ENCODE measurements around the gene ANKS1A. TPM values are rescaled to one million over a fixed set of nuclear protein-coding genes. Genes with fewer than 3 reads are reported as not detected.
"Not testable (repeated sequence)": the region's sequence is repeated elsewhere in the genome, so short reads cannot be mapped to it uniquely, and the experiment has no call there.

Gene ANKS1A
- polyA plus RNA-seq, 2 of the 4 experiments (the other 2 are of a cell fraction) = 3.6 to 5.9 TPM

DNA sequence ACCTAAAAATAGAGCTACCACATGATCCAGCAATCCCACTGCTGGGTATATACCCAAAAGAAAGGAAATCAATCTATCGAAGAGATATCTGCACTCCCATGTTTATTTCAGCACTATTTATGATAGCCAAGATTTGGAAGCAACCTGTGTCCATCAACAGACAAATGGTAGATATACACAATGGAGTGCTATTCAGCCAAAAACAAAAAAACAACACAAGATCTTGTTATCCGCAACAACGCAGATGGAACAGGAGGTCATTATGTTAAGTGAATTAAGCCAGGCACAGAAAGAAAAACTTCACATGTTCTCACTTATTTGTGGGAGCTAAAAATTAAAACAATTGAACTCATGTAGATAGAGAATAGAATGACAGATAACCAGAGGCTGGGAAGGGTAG lies 249.1 kb downstream of the ANKS1A start:
- CTCF ChIA-PET = interaction anchor here (1.0 to 2.0 kb wide), 4 partner anchors 8 to 151 kb away, joined by 3 to 5 read pairs (median 3); no protein-coding TSS in a partner anchor
- DNase-seq (ENCODE audit: low read depth in 1 of 2, low spot score in 1 of 2); ATAC-seq; H3K4me2 ChIP-seq; H3K9me3 ChIP-seq; FAIRE-seq; POLR2A ChIA-PET; H3K4me3 ChIP-seq; H3K4me1 ChIP-seq; H3K27ac ChIP-seq: not testable (repeated sequence)
- WGBS (ENCODE audit: missing lambda C conversion rate) = 83% methylated on average over 3 of the region's 3 CpGs

DNA sequence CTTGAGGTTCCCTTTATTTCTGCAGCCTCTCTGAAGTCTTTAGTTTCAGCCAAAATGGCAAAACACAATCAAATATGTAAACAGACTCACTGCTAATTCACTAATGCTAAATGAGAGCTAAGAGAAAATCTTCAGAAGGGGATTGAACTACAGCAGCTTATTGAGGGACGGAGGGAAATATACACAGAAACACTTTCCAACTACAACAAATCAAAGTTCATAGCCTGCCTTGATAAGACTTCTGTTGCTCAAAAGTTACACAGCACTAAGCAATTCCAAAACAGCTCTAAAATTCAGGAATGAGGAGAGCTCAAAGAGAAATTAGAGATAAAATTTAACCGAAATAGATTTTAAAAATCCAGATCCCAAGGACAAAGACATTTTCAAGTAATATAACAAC lies 250.4 kb downstream of the ANKS1A start:
- Histone ChIP-seq H3K9me3 (no peaks in the 10 kb centered on the region), H3K4me2 (no peak overlapping the region), H3K27ac (no peak overlapping the region), H3K4me3 (no peak overlapping the region), H3K4me1 (peaks cover 4% of the 10 kb centered on the region; the same call in 2 of the 3 replicates)
- ATAC-seq = no peak
- 15% methylated on average over 2 of the region's 2 CpGs for WGBS (ENCODE audit: missing lambda C conversion rate)
- TF ChIP-seq HEYL (CRISPR knock-in tag; IDR thresholded peaks at IDR 0.05) (no peak), HES2 (IDR thresholded peaks at IDR 0.05) (no peak), REST (IDR thresholded peaks at IDR 0.05) (no peak), CHD2 (IDR thresholded peaks at IDR 0.05; ENCODE audit: low read length, partially characterized antibody) (no peak), ZC3H11A (IDR thresholded peaks at IDR 0.05) (no peak), CEBPB (IDR thresholded peaks at IDR 0.05) (no peak), MYC (IDR thresholded peaks at IDR 0.05; ENCODE audit: borderline replicate concordance, low read length) (no peak), MAFK (IDR thresholded peaks at IDR 0.05; ENCODE audit: partially characterized antibody) (no peak), KDM5A (IDR thresholded peaks at IDR 0.05) (no peak), RARB (CRISPR knock-in tag; IDR thresholded peaks at IDR 0.05) (no peak), CBX2 (IDR thresholded peaks at IDR 0.05; ENCODE audit: borderline replicate concordance, low read depth) (no peak), POLR2A (IDR thresholded peaks at IDR 0.05; ENCODE audit: low read length) (no peak), TP53 (CRISPR knock-in tag; IDR thresholded peaks at IDR 0.05) (no peak), NFE2L2 (conservative IDR thresholded peaks at IDR 0.05; ENCODE audit: low read length) (no peak), JUN (IDR thresholded peaks at IDR 0.05) (no peak), KDM1A (IDR thresholded peaks at IDR 0.05; ENCODE audit: low read depth) (no peak), NR3C1 (IDR thresholded peaks at IDR 0.05) (no peak)
- POLR2A ChIA-PET = interaction anchor here (0.7 kb wide), 1 partner anchor 575 kb away, joined by 3 read pairs; no protein-coding TSS in a partner anchor
- no peak for DNase-seq (ENCODE audit: low read depth in 1 of 2, low spot score in 1 of 2)
- CTCF ChIA-PET = interaction anchor here (0.7 to 3.0 kb wide), 42 partner anchors 9 to 723 kb away, joined by 3 to 21 read pairs (median 4); partner anchors contain the start of genes BLTP3A, SCUBE3 and TEAD3
- no peak for FAIRE-seq

GRCh38 chr6:35139924-35140638 lies 251.0 kb downstream of the ANKS1A start:
- TF ChIP-seq SMC3 (IDR thresholded peaks at IDR 0.05) = peak; percentile 85
- TF ChIP-seq, protein P1, sequence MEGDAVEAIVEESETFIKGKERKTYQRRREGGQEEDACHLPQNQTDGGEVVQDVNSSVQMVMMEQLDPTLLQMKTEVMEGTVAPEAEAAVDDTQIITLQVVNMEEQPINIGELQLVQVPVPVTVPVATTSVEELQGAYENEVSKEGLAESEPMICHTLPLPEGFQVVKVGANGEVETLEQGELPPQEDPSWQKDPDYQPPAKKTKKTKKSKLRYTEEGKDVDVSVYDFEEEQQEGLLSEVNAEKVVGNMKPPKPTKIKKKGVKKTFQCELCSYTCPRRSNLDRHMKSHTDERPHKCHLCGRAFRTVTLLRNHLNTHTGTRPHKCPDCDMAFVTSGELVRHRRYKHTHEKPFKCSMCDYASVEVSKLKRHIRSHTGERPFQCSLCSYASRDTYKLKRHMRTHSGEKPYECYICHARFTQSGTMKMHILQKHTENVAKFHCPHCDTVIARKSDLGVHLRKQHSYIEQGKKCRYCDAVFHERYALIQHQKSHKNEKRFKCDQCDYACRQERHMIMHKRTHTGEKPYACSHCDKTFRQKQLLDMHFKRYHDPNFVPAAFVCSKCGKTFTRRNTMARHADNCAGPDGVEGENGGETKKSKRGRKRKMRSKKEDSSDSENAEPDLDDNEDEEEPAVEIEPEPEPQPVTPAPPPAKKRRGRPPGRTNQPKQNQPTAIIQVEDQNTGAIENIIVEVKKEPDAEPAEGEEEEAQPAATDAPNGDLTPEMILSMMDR (IDR thresholded peaks at IDR 0.05) = peak; percentile 83
- no peak for TF ChIP-seq HEYL (CRISPR knock-in tag; IDR thresholded peaks at IDR 0.05)
- TF ChIP-seq RAD21 (conservative IDR thresholded peaks at IDR 0.05 in 1 of 2, IDR thresholded peaks at IDR 0.05 in 1 of 2) = peak; percentile 93
- H3K9me3 ChIP-seq = no peaks in the 10 kb centered on the region
- 31% methylated on average over 17 of the region's 17 CpGs for WGBS (ENCODE audit: missing lambda C conversion rate)
- ChIA-PET CTCF (interaction anchor here (0.7 to 3.0 kb wide), 47 partner anchors 8 to 977 kb away, joined by 3 to 21 read pairs (median 4); partner anchors contain the start of genes BLTP3A, SCUBE3 and TEAD3), POLR2A (interaction anchor here (0.6 to 0.7 kb wide), 2 partner anchors 253 to 575 kb away, joined by 3 read pairs; no protein-coding TSS in a partner anchor)
- no peak overlapping the region for H3K27ac ChIP-seq
- peak; percentile 24 to 60; a peak in 2 of 6 replicates for ATAC-seq
- H3K4me3 ChIP-seq = no peak overlapping the region
- FAIRE-seq = no peak
- peaks cover 4% of the 10 kb centered on the region; the same call in 2 of the 3 replicates for H3K4me1 ChIP-seq
- no peak overlapping the region for H3K4me2 ChIP-seq
- DNase-seq (ENCODE audit: low read depth in 1 of 2, low spot score in 1 of 2) = peak; percentile 18 to 67

All from A549 (cell line).